H1 (cell line): ENCODE data around the gene EEF1A2.

ENCODE experiments used
- BRCA1 ChIP-seq: IDR thresholded peaks from 2 replicates; pipeline ENCODE4 v1.6.1; 2012; ENCODE audit warnings: low read depth, low read length, improper control_type of control experiment
- CHD2 ChIP-seq: IDR thresholded peaks from 2 replicates; pipeline ENCODE4 v1.6.1; 2012; ENCODE audit warnings: low read length, improper control_type of control experiment
- EP300 ChIP-seq, 2 experiments: IDR thresholded peaks; 1 replicate in 1 of 2; 2 replicates in 1 of 2; pipeline ENCODE4 v1.6.1; 2011 to 2012; ENCODE audit warnings: low read depth in 2 of 2, low read length in 2 of 2, mild to moderate bottlenecking in 2 of 2, borderline replicate concordance in 1 of 2, inconsistent platforms in 1 of 2, moderate library complexity in 1 of 2
- JUN ChIP-seq: IDR thresholded peaks from 2 replicates; pipeline ENCODE4 v1.6.1; 2011; ENCODE audit warnings: low read depth, mild to moderate bottlenecking, improper control_type of control experiment, low read length
- JUND ChIP-seq: IDR thresholded peaks from 2 replicates; pipeline ENCODE4 v1.6.1; 2011; ENCODE audit warnings: mild to moderate bottlenecking, improper control_type of control experiment, low read length
- KDM1A ChIP-seq: fragments of 200-600, 300-600 bp; sonication (generic); IDR thresholded peaks from 2 replicates; pipeline ENCODE4 v1.7.1; 2016; ENCODE audit warnings: mild to moderate bottlenecking, low read length, borderline replicate concordance
- MAX ChIP-seq: IDR thresholded peaks from 2 replicates; pipeline ENCODE4 v1.6.1; 2012; ENCODE audit warnings: inconsistent platforms
- SP1 ChIP-seq: IDR thresholded peaks from 2 replicates; pipeline ENCODE4 v1.6.1; 2011; ENCODE audit warnings: low read depth, low read length
- SRF ChIP-seq: IDR thresholded peaks from 2 replicates; pipeline ENCODE4 v1.6.1; 2011; ENCODE audit warnings: mild to moderate bottlenecking, low read depth, low read length, moderate library complexity
- TEAD4 ChIP-seq: IDR thresholded peaks from 2 replicates; pipeline ENCODE4 v1.6.1; 2012; ENCODE audit warnings: low read depth, low read length, inconsistent platforms, mixed read lengths
- USF2 ChIP-seq: IDR thresholded peaks from 2 replicates; pipeline ENCODE4 v1.6.1; 2011; ENCODE audit warnings: low read length, improper control_type of control experiment
- TF ChIP-seq, protein P1 (sequence below), 3 experiments: IDR thresholded peaks; 1 replicate in 2 of 3; 2 replicates in 1 of 3; pipeline versions ENCODE4 v1.5.1 to v1.6.1; 2011; ENCODE audit warnings: low read length in 3 of 3, mild to moderate bottlenecking in 3 of 3, inconsistent platforms in 2 of 3, low read depth in 1 of 3, moderate library complexity in 1 of 3; ENCODE audit not compliant: insufficient read depth in 1 of 3; ENCODE audit errors: control extremely low read depth in 1 of 3

DNA sequence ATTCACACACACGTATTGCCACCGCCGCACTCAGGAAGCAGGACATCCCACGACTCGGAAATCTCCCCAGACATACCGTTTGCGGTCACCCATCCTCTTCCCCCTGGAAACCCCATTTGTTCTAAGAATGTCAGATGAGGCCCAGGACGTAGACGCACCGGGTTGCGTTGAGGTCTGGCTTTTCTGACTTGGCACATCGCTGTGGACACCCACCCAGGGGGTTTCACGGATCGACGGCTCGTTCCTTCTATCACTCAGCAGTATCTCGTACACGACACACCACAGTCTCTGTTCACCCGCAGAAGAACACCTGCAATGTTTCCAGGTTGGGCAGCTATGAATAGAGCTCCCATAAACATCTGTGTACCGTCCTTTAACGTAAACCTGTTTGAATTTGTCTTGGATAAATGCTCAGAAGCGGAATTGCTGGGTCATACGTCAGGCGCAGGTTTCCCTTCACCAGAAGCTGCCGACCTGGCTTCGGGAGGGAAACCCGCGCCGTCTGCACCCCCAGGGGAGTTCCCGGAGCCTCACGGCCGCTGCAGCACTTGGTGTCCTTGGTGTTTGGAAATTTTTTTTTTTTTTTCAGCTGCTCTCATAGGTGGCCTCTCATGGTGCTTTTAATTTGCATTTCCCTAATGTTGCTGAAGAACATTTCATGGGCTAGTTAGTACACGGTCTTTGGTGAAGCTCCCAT is 9.3 kb upstream of the EEF1A2 start:
- TF ChIP-seq JUN (no peak), SP1 (no peak), USF2 (no peak), CHD2 (no peak), MAX (no peak), SRF (no peak), EP300 (IDR thresholded peaks at IDR 0.05; ENCODE audit: borderline replicate concordance in 1 of 2, low read depth in 2 of 2, low read length in 2 of 2) (no peak), JUND (no peak), BRCA1 (no peak), KDM1A (no peak), TEAD4 (no peak)
- TF ChIP-seq, protein P1, sequence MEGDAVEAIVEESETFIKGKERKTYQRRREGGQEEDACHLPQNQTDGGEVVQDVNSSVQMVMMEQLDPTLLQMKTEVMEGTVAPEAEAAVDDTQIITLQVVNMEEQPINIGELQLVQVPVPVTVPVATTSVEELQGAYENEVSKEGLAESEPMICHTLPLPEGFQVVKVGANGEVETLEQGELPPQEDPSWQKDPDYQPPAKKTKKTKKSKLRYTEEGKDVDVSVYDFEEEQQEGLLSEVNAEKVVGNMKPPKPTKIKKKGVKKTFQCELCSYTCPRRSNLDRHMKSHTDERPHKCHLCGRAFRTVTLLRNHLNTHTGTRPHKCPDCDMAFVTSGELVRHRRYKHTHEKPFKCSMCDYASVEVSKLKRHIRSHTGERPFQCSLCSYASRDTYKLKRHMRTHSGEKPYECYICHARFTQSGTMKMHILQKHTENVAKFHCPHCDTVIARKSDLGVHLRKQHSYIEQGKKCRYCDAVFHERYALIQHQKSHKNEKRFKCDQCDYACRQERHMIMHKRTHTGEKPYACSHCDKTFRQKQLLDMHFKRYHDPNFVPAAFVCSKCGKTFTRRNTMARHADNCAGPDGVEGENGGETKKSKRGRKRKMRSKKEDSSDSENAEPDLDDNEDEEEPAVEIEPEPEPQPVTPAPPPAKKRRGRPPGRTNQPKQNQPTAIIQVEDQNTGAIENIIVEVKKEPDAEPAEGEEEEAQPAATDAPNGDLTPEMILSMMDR (IDR thresholded peaks at IDR 0.05; ENCODE audit: control extremely low read depth in 1 of 3, insufficient read depth in 1 of 3, low read depth in 1 of 3, low read length in 3 of 3) = no peak
